Transverse colon (tissue), 4 donors: Measurements from ENCODE around the gene FAU. TPM values are rescaled to one million over a fixed set of nuclear protein-coding genes. Genes with fewer than 3 reads are reported as not detected.

ENCODE experiments used
- DNase-seq: peaks from one replicate; pipeline ENCODE4 v3.0.0-alpha.2; 2019
- H3K27ac ChIP-seq, 4 donors: fragments of 200-600 bp; sonication (generic); 2 replicates each; pipeline ENCODE4 v1.5.1; 2016 to 2018; ENCODE audit warnings: inconsistent platforms in 4 of 4
- H3K27me3 ChIP-seq: fragments of 200-600 bp; sonication (generic); 2 replicates; pipeline ENCODE4 v1.5.1; 2017; ENCODE audit warnings: inconsistent platforms
- H3K36me3 ChIP-seq, 4 donors: fragments of 200-600 bp; sonication (generic); 2 replicates each; pipeline ENCODE4 v1.5.1; 2017 to 2019; ENCODE audit warnings: inconsistent platforms in 4 of 4
- H3K4me1 ChIP-seq, 4 donors: fragments of 200-600 bp; sonication (generic); 2 replicates each; pipeline ENCODE4 v1.5.1; 2017 to 2020; ENCODE audit warnings: inconsistent platforms in 4 of 4
- H3K4me3 ChIP-seq, 4 donors: fragments of 200-600 bp; sonication (generic); 1 replicate in 1 of 4; 2 replicates in 3 of 4; pipeline versions ENCODE4 v1.5.1 to v1.6.1; 2017 to 2019; ENCODE audit warnings: inconsistent platforms in 4 of 4
- H3K9me3 ChIP-seq, 2 donors: fragments of 200-600 bp; sonication (generic); 2 replicates each; pipeline ENCODE4 v1.5.1; 2017 to 2019; ENCODE audit warnings: inconsistent platforms in 2 of 2
- CTCF ChIP-seq, 5 experiments: fragments of 200-600 bp in 3 of 5; fragments of 450-650 bp in 2 of 5; sonication (generic) in 3 of 5; IDR thresholded peaks; 1 replicate in 2 of 5; 2 replicates in 3 of 5; pipeline ENCODE4 v1.5.1; 2016 to 2017; ENCODE audit warnings: antibody characterized with exemption in 5 of 5, inconsistent platforms in 3 of 5, mild to moderate bottlenecking in 2 of 5, moderate library complexity in 1 of 5
- EP300 ChIP-seq: sonication (generic); formaldehyde crosslinking; IDR thresholded peaks from one replicate; pipeline ENCODE4 v1.6.1; 2017; ENCODE audit warnings: antibody characterized with exemption, low read depth
- POLR2A ChIP-seq: fragments of 450-650 bp; IDR thresholded peaks from one replicate; pipeline ENCODE4 v1.6.1; 2016; ENCODE audit warnings: antibody characterized with exemption, mild to moderate bottlenecking, moderate library complexity
- POLR2AphosphoS5 ChIP-seq, 3 donors: sonication (generic); formaldehyde crosslinking; IDR thresholded peaks; one replicate each; pipeline ENCODE4 v1.6.1; 2016; ENCODE audit warnings: antibody characterized with exemption in 3 of 3
- WGBS, 2 donors: methylation state at CpG; one replicate each; pipeline ENCODE4 v1.1.5; 2018; ENCODE audit warnings: low coverage in 1 of 2; 5-methylcytosine and 5-hydroxymethylcytosine counted together
- in situ Hi-C, 4 donors: fragments of 200-750 bp; cut with MboI; loops; one replicate each; pipeline versions ENCODE4 v1.15.0 to v1.15.1; 2017; ENCODE audit warnings: low sequenced_read_pairs in 3 of 4, low pct_ligation_motif_present in 1 of 4, low pct_unique_long_range_greater_than_20kb in 1 of 4
- intact Hi-C: fragments of 100-400 bp; cut with DNase I; formaldehyde crosslinking; loops from one replicate; pipeline ENCODE4 v1.15.1; 2023; ENCODE audit warnings: low total_unique reads
- total RNA-seq, 4 donors: library from RNA; depleted of rRNA; stranded (reverse); fragments of >200 nt; gene quantifications; one replicate each; pipeline ENCODE4 v1.1.0, GENCODE V29; 2016

FAU gene
- total RNA-seq, 4 donors from 2014 or later, result 594 to 986 (median 662) TPM

- Histone ChIP-seq H3K4me3 (peak within 1 kb of the TSS; percentile 71 to 86 (median 79)), H3K27me3 (no peaks in the 10 kb centered on the region), H3K27ac (peak within 1 kb of the TSS; percentile 90 to 95 (median 94)), H3K36me3 (peaks cover 0 to 9% (median 0%) of the 10 kb centered on the region in 4 donors), H3K4me1 (peaks cover 8 to 17% (median 14%) of the 10 kb centered on the region in 4 donors), H3K9me3 (no peaks in the 10 kb centered on the region)
- WGBS, 2 donors, result 1% methylated on average over 33 of the region's 52 CpGs; no CpG with 5 or more reads in 1 of the 2 donors
- peak; percentile 92 for DNase-seq
- intact Hi-C loops, result no loop called here
- TF ChIP-seq POLR2AphosphoS5 (IDR thresholded peaks at IDR 0.05), result peak; percentile 61 to 93 (median 82)
- peak in 1 of 5 experiments; percentile 20 for TF ChIP-seq CTCF (IDR thresholded peaks at IDR 0.05)
- no peak for TF ChIP-seq EP300
- peak; percentile 82 for TF ChIP-seq POLR2A
- in situ Hi-C loops, result no loop called here
These were observed 25.7 kb downstream of the FAU start, which contains the start of gene VPS51 for GRCh38 chr11:65095974-65096806. VPS51 (plus strand) TSS chr11:65096214; CDS start chr11:65096251, 37 bp downstream.

GRCh38 chr11:65095427-65095826 is 26.5 kb downstream of the FAU start:
- H3K27ac ChIP-seq, result peak overlapping the region; percentile 90 to 95 (median 94)
- no peaks in the 10 kb centered on the region for H3K9me3 ChIP-seq
- H3K36me3 ChIP-seq, result peaks cover 0 to 9% (median 0%) of the 10 kb centered on the region in 4 donors
- in situ Hi-C loops, result no loop called here
- WGBS, 2 donors, result 92% methylated on average over 22 of the region's 22 CpGs; no CpG with 5 or more reads in 1 of the 2 donors
- no peak for DNase-seq
- H3K4me3 ChIP-seq, result peak overlapping the region in 1 of 4 donors; percentile 86
- TF ChIP-seq CTCF (IDR thresholded peaks at IDR 0.05), result no peak
- intact Hi-C loops, result no loop called here
- no peaks in the 10 kb centered on the region for H3K27me3 ChIP-seq
- H3K4me1 ChIP-seq, result peaks cover 8 to 17% (median 14%) of the 10 kb centered on the region in 4 donors

GRCh38 chr11:65090628-65091027 is 31.3 kb downstream of the FAU start:
- Histone ChIP-seq H3K27me3 (no peaks in the 10 kb centered on the region), H3K4me3 (no peak overlapping the region), H3K4me1 (peaks cover 0 to 3% (median 2%) of the 10 kb centered on the region in 4 donors), H3K9me3 (no peaks in the 10 kb centered on the region), H3K36me3 (peaks cover 0 to 12% (median 0%) of the 10 kb centered on the region in 4 donors), H3K27ac (no peak overlapping the region)
- TF ChIP-seq POLR2A (no peak), EP300 (no peak), CTCF (IDR thresholded peaks at IDR 0.05) (no peak), POLR2AphosphoS5 (IDR thresholded peaks at IDR 0.05) (no peak)
- intact Hi-C loops, result no loop called here
- in situ Hi-C loops, result no loop called here
- 94% methylated on average over 4 of the region's 4 CpGs; no CpG with 5 or more reads in 1 of the 2 donors for WGBS, 2 donors
- no peak for DNase-seq

GRCh38 chr11:65089621-65090020 is 32.3 kb downstream of the FAU start:
- in situ Hi-C loops, result no loop called here
- H3K27ac ChIP-seq, result no peak overlapping the region
- H3K36me3 ChIP-seq, result peaks cover 0 to 12% (median 0%) of the 10 kb centered on the region in 4 donors
- peaks cover 5 to 11% (median 6%) of the 10 kb centered on the region in 4 donors for H3K4me1 ChIP-seq
- intact Hi-C loops, result no loop called here
- H3K9me3 ChIP-seq, result no peaks in the 10 kb centered on the region
- no peak overlapping the region for H3K4me3 ChIP-seq
- 86% methylated on average over 4 of the region's 4 CpGs; no CpG with 5 or more reads in 1 of the 2 donors for WGBS, 2 donors
- H3K27me3 ChIP-seq, result no peaks in the 10 kb centered on the region
- no peak for TF ChIP-seq POLR2AphosphoS5 (IDR thresholded peaks at IDR 0.05)
- TF ChIP-seq POLR2A, result no peak
- no peak for TF ChIP-seq EP300
- TF ChIP-seq CTCF (IDR thresholded peaks at IDR 0.05), result no peak
- DNase-seq, result no peak
